22Rv1 (cell line): ENCODE data around the gene RFESD.

Experiments
- CTCF ChIP-seq: fragments of 450-650 bp; IDR thresholded peaks from 2 replicates; pipeline ENCODE4 v1.5.1; 2017; ENCODE audit warnings: mild to moderate bottlenecking
- ZFX ChIP-seq: fragments of 450-650 bp; IDR thresholded peaks from 2 replicates; pipeline ENCODE4 v1.6.1; 2017; ENCODE audit warnings: antibody characterized with exemption, borderline replicate concordance

- TF ChIP-seq CTCF, result no peak
- TF ChIP-seq ZFX, result no peak
These were observed 27.5 kb upstream of the RFESD start for GRCh38 chr5:95619096-95619495.
